Right forelimb (tissue), 1 donor: ENCODE measurements around the gene PRRT3.
A peak's percentile ranks its signal among the peaks of the same experiment; 100 is the strongest.

Experiments
- DNase-seq: peaks from one replicate; pipeline ENCODE4 v3.0.0-alpha.2; 2018

PRRT3 gene

GRCh38 chr3:9951962-9952805 is at the start of gene PRRT3:
PRRT3 (minus strand) TSS chr3:9952408; CDS start chr3:9950115, 2,293 bp downstream.
- DNase-seq = peak; percentile 63

GRCh38 chr3:10000686-10001085 is 48.5 kb upstream of the PRRT3 start:
- DNase-seq = no peak

GRCh38 chr3:9994086-9994844 is 42.1 kb upstream of the PRRT3 start:
- DNase-seq = no peak

- no peak for DNase-seq
Observed at GRCh38 chr3:9986230-9986725, 34.1 kb upstream of the PRRT3 start.

GRCh38 chr3:9980251-9980650 is 28.0 kb upstream of the PRRT3 start:
- DNase-seq = no peak

- DNase-seq = no peak
Observed at GRCh38 chr3:9978710-9979305, 26.6 kb upstream of the PRRT3 start.

- no peak for DNase-seq
Observed at GRCh38 chr3:9976721-9977709, 24.8 kb upstream of the PRRT3 start.

- no peak for DNase-seq
Observed at GRCh38 chr3:9970020-9970652, 17.9 kb upstream of the PRRT3 start.

GRCh38 chr3:9969632-9970019 is 17.4 kb upstream of the PRRT3 start:
- no peak for DNase-seq

GRCh38 chr3:9966841-9967240 is 14.6 kb upstream of the PRRT3 start:
- no peak for DNase-seq

- no peak for DNase-seq
Observed at GRCh38 chr3:9965200-9965875, 13.1 kb upstream of the PRRT3 start.

- DNase-seq = no peak
Observed at GRCh38 chr3:9957214-9957613, 5.0 kb upstream of the PRRT3 start.

GRCh38 chr3:9955611-9956352 is 3.6 kb upstream of the PRRT3 start:
- no peak for DNase-seq

GRCh38 chr3:9955067-9955502 is 2.9 kb upstream of the PRRT3 start:
- no peak for DNase-seq

GRCh38 chr3:9951598-9951961 is 628 bp downstream of the PRRT3 start:
- no peak for DNase-seq

GRCh38 chr3:9951126-9951525 is 1.1 kb downstream of the PRRT3 start:
- no peak for DNase-seq

- DNase-seq = no peak
Observed at GRCh38 chr3:9949626-9950025, 2.6 kb downstream of the PRRT3 start.

GRCh38 chr3:9949115-9949514 is 3.1 kb downstream of the PRRT3 start:
- DNase-seq = no peak

GRCh38 chr3:9948586-9948985 is 3.6 kb downstream of the PRRT3 start:
- no peak for DNase-seq
